NCI-H82 (cell line): ENCODE measurements around the gene SYPL1.
"Not testable (repeated sequence)": the region's sequence is repeated elsewhere in the genome, so short reads cannot be mapped to it uniquely, and the experiment has no call there.

Source experiments
- DNase-seq: peaks from one replicate; lab custom pipeline; 2025; lab: John Stamatoyannopoulos, UW

Gene SYPL1

DNA sequence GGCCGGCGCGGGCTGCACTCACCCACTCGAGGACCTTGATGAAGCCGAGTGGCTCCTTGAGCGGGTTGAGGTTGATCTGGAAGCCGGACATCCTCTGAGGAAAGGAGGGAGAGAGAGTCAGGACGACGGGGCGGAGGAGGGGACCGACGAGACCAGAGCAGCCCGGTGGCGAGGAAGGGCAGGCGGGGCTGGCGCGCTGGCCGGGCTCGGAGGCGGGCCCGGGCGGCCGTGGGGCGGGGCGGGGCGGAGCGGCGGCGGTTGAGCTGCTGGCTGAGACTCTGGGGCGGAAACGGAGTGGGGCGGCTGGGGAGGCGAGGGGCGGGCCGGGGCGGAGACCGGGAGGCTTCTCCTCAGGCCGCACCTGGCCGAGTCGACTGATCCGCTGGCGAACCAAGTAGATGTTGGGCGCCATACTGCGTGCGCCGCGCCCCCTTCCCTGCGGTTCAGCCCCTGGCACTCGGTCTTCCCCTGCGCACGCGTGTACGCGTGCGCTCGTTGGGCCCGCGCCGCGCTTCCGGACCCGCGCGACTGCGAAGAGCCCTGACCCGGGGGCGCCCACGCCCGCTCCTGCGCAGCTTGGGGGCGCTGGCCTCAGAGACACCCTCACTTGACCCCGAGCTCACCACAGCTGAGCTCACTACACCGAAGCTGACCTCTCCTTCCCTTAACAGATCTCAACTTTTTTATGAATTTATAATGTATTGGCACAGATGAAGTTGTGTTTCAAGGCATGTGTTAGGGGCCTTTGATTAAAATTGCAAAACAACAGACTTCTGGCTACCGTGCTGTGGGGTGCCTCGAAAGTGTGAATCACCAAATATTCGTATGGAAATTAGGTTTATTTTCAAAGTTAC lies at the start of gene SYPL1:
SYPL1 (minus strand) TSS at position 195 of the 854 bp plus-strand sequence; CDS start at position 91, 104 bp downstream.
- peak; percentile 97 for DNase-seq

DNA sequence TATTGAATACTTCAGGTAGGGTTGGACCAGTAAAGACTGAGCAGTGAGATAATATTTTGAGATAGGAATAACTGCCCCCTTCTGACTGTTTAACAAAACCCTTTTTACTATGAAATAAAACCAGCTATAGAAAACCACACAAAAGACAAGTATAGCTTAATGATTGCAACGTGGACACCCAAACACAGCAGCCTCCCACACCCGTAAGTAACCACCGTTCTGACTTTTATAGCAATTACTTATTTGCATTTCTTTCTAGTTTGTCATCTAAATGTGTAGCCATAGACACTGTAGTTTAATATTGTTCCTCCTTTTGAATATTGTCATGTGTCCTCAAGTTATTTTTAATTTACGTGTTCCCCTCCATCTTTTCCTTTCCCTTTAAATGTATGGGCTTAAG lies 42.9 kb upstream of the SYPL1 start:
- no peak for DNase-seq

DNA sequence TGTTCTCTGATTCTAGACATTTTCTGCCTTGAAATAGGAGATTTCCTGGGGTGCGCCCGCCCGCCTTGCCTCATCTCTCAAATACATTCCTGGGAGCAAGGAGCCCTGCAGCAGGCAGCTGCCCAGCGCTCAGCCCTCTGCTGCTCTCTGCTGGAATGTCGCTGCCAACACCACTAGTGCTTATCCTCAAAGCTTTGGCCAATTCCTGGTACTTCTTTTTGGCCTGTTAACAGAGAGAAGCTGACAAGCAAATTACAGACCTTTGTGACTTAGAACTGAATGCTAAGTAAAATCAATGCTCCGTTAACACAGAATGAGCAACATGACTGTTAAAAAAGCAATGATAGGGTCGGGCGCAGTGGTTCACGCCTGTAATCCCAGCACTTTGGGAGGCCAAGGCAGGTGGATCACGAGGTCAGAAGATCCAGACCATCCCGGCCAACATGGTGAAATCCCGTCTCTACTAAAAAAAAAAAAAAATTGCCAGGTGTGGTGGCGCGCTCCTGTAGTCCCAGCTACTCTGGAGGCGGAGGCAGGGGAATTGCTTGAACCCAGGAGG lies 41.9 kb upstream of the SYPL1 start:
- peak; percentile 88 for DNase-seq

DNA sequence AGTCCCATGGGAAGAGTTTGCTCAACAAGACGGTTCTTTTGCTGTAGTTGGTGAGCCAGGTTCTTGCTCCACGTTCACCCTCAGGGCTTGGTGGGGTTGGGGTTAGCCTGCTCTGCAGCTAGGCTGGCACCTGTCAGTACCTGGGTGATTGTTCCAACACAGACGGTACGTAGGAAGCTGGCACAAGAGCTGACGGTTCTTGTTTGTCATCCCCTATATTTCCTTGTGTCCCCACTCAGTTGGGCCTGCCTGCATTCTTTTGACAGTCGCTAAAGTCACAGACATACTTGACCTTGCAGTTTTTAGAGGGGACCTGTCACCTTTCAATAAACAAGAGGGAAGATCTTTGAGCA lies 40.2 kb upstream of the SYPL1 start:
- no peak for DNase-seq

GRCh38 chr7:106151459-106152312 lies 39.6 kb upstream of the SYPL1 start:
- DNase-seq = no peak

- peak; percentile 95 for DNase-seq
Measured at GRCh38 chr7:106143711-106144337, 31.7 kb upstream of the SYPL1 start.

DNA sequence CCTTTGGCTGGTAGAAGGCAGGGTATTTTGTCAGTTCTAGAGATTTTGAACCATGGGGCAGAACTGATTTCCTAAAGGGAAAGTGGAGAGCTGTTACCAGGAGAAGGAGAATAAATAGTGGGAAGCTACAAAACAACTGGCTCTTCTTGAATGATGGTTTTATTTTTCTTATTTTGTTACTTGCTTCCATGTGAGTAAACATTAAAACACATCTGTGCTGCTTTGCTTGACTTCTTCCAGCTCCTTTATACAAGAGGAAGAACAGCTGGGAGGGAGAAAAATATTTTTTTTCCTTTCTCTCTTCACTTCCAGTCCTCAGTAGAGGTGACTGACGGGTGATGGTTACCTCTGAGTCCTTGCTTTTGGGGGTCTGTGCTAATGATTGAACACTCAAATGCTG lies 30.0 kb upstream of the SYPL1 start:
- DNase-seq = no peak

- DNase-seq = peak; percentile 88
Measured at GRCh38 chr7:106140406-106141173, 28.5 kb upstream of the SYPL1 start.

GRCh38 chr7:106139265-106140251 lies 27.4 kb upstream of the SYPL1 start:
- peak; percentile 43 for DNase-seq

DNA sequence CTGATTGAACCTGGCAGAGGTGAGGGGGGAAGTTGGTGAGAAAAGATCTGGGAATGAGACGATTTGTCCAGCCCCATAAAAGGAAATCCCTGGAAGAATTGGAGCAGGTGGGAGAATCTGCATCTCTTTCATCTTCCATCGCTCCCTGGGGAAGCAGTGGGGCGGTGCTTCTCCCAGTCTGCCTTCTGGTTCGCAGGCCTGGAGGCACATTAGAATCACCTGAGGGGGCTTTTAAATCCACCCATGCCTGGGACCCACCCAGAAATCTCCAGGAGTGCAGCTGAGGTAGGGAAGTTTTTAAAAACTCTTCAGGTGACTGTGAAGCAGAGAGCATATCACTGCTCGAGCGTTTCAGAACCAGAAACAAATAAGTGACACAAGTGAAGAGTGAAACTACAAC lies 26.7 kb upstream of the SYPL1 start:
- peak; percentile 56 for DNase-seq

- not testable (repeated sequence) for DNase-seq
Measured at GRCh38 chr7:106138181-106138580, 26.1 kb upstream of the SYPL1 start.

DNA sequence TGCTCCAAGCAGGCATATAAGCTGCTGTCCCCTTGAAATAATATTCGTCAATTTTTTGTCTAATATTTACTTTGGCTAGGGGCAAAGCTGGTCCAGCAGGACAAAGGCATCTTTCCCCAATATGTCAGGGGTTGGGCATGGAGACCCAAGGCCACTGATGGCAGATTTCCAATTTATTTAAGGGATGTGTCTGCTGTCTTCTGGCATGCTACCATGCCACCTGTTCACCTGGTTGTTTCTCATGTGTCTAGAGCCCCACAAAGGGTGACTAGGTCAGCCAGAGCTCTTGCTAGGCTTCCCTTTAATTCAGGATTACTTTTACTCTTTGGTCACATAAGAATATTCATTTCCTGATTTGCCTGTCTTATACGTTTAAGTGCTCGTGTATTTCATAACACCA lies 22.1 kb upstream of the SYPL1 start:
- no peak for DNase-seq

- DNase-seq = no peak
Measured at GRCh38 chr7:106129291-106129690, 17.2 kb upstream of the SYPL1 start.

DNA sequence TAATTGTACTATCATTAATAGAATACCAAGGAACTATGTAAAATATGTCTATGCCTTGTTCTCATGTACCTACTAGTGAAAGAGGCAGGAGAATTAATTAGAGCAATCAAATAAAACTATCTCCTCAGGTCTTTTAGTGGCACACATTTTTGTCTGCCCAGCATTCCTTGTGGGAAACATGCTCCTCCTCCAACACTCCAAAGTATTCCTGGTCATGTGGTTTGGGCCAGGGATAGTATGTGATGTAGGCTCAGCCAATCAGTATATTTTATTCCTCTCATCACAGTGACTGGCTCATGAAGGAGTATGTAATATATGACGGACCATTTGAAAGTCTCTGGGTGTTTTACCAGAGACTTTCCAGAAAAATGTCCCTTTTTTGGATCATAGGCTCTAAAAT lies 16.7 kb upstream of the SYPL1 start:
- DNase-seq = no peak

DNA sequence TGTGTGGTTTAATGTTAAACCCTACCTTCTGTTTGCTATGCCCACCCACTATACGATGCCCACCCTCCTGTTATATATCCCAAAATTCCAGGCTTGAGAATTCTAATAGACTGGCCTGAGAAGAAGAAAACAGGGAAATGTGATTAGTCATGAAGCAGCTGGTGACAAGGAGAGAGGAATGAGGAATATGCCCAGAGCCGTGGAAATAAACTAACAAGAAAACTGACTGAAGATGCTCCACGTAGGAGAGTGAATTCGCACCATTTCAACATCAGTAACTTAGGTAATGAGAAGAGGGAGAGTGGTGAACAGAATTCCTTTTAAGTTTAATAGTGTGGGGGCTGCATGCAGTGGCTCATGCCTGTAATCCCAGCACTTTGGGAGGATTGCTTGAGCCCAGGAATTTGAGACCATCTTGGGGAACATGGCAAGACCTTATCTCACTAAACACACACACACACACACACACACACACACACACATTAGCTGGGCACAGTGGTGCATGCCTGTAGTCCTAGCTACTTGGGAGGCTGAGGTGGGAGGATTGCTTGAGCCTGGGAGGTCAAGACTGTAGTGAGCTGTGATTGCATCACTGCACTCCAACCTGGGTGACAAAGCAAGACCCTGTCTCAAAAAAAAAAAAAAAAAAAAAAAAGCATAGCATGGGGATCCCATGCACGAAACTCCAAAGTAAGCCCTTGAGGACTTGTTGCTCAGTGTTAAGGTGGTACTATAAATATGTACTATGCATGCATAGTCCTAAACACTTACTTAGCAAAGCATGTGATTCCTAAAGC lies 16.1 kb upstream of the SYPL1 start:
- no peak for DNase-seq

- DNase-seq = no peak
Measured at GRCh38 chr7:106126170-106126938, 14.2 kb upstream of the SYPL1 start.

GRCh38 chr7:106125417-106125816 lies 13.3 kb upstream of the SYPL1 start:
- no peak for DNase-seq

DNA sequence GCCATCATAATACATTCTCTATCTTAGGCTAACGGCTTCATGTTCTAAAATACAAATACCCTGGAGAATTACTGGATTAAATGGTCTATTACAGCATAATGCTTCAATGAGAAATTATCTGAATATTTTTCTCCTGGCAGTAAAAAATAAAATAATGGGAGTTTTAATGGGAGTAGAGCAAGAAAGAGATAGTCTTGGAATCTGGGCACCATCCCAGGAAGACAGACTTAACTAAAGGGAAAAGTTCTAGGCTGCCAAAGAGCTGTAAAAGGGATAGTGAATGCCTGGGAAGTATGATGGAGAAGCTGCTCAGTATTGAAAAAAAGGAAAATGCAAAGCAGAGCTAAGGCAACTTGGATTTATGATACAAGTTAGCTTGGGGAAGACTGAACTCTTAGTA lies 12.1 kb upstream of the SYPL1 start:
- no peak for DNase-seq

DNA sequence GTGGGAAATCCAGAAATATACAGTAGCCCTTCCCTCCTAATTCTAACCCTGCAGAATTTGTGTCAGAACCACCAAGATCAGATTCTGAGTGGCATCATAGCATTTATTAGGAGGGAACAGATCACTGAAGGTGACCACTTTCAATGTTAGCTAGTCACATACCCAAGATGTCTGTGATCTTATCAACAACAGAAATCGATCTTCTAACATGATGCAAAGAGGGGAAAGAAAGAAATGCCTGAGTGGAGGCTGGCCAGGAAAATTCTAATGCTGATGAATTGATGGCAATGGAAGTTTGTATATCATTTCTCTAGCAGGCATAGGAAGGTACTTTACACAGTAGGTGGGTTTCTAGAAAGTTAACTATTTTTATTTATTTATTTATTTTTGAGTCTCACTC lies 10.6 kb upstream of the SYPL1 start:
- DNase-seq = no peak
